Suppressor macrophage (primary cell): Measurements from ENCODE around the gene METAP2.

Experiments
- DNase-seq, 4 experiments: peaks; one replicate each; pipeline ENCODE4 v3.0.0-alpha.2; 2020 to 2022

METAP2 gene

GRCh38 chr12:95515197-95515596, 41.2 kb downstream of the METAP2 start:
- no peak for DNase-seq

- DNase-seq, result no peak
These were observed 42.8 kb downstream of the METAP2 start for GRCh38 chr12:95516757-95517156.

DNA sequence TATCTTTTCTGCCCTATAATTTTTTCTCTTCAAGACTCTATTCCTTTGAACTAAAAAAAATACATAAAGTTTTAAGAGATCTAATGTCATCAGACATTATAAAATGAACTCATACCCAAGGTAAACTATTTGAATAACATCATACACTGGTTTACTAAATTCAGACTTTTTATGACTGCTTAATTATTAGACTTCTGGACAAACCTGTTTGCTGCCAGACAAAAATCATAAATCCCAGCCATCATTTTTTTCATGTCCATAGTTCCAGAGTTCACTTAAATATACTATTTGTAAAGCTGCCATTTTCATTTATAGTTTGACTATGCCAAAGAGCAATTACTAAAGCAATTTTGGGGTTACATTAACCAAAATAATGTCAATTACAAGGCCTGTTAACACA, 43.3 kb downstream of the METAP2 start:
- no peak for DNase-seq

DNA sequence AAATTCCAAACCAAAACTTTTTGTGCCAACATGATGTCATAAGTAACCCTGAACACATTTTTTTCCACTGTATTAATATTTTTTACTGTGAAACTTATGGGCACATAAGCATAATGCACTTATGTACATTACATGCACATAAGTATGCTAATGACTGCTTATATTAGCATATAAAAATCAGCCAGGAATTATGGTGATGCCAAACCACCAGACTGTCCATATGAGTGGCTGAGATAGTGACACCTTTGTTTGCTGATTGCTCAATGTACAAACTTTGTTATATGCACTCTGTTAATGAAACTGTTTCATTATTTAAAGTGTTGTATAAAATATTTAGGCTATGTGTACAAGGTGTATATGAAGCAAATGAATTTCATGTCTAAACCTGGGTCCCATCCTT, 45.0 kb downstream of the METAP2 start:
- no peak for DNase-seq

DNA sequence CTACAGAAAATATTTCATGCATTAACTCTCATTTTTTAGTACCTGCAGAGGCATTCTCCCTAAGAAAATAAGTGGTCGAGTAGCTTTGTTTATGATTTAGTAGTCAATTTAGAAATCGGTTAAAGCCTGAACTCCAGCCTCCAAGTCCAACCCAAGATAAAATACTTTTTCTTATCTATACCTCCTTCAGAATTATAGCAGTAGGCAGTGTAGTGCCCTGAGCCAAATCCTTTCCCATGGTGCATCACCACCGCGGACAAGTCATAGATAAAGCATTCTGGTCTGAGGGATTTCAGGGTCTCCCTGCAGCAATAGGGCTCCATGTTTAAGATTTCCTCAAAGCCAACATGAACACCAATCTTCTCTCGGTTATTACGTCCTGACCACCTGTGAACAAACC, 46.9 kb downstream of the METAP2 start:
- no peak for DNase-seq

DNA sequence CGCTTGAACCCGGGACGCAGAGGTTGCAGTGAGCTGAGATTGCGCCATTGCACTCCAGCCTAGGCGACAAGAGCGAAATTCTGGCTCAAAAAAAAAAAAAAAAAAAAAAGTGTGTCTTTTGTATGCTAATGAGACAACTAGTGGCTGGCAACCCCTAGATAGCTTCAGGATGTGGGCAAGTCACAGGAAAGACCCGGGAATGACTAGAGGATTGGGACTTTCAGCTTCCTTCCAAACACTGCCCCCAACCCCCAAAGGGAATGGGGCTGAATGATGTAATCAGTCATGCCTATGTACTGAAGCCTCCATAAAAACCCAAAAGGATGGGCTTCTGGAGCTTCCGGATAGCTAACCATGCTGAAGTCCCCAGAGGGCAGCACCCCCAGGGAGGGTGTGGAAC, 48.7 kb downstream of the METAP2 start:
- DNase-seq, result no peak

DNA sequence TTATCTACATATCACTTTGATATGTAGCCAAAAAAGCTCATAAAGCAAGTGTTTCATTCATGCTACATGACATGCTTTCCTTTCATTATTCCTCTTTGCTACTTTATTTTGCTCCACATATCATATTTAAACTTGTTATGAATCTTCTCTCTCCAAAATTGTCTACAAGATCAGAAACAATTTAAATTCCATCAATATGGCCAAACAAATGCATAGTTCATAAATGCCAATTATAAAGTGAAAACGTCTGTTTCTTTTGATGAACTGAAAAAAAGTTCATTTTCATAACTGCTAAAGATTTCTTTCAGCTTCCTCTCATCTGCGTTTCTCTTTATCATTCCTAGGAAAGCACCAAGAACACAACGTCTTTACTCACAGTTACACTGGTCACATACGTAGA, 54.5 kb downstream of the METAP2 start:
- no peak for DNase-seq

- DNase-seq, result no peak
These were observed 55.8 kb downstream of the METAP2 start for GRCh38 chr12:95529693-95530225.

GRCh38 chr12:95532851-95533250, 58.9 kb downstream of the METAP2 start:
- DNase-seq, result no peak

DNA sequence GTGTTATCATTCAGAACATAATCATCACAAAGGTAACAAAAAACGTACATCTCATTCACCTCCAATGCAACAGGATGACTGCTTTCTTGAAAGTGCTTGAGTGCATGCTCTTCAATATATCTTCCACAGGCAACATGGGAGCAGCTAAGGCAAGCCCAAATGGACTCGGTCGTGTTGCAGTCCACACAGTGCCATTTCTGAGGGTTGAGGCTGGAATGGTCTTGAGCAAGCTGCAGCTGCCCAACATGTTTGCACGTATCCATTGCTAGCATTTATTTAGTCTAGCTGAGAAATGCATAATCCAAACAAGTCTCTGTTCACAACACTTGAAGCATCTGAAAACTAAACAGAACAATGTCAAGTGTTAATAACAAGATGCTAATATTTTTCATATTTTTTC, 60.0 kb downstream of the METAP2 start:
- no peak for DNase-seq

DNA sequence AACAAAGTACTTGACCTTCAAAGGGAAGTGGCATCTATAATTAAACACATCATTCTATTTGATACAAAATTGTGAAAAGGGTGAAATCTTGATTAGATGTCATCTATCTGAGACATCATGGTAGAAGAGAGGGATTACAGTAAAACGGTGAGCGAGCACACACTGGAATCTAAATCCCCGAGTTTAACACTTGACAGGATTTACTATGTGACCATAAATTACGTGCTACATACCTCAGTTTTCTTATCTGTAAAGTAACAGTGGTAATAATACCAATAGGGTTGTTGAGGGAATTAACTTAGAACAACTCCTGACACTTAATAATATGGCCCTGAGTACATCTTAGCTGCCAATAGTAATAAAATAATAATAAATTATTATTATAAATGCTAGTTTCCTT, 64.1 kb downstream of the METAP2 start:
- DNase-seq, result no peak

DNA sequence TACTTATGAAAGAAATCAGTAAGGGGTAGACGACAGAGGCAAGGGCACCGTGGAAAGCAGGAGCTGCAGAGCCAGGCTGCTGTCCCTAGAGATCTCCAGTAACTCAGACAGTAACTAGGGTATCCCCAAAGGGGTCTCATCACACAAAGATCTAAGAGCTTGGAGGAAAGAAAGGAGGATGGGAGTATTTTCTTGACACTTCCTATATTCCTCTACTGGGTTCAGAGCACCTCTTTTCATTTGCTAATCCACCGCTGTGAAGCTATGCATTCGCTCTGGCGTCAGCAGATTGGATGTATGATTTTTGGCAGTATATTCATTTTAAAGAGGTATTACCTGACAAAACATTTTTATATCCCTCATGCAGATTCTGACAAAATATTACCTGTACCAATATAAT, 64.7 kb downstream of the METAP2 start:
- DNase-seq, result no peak

DNA sequence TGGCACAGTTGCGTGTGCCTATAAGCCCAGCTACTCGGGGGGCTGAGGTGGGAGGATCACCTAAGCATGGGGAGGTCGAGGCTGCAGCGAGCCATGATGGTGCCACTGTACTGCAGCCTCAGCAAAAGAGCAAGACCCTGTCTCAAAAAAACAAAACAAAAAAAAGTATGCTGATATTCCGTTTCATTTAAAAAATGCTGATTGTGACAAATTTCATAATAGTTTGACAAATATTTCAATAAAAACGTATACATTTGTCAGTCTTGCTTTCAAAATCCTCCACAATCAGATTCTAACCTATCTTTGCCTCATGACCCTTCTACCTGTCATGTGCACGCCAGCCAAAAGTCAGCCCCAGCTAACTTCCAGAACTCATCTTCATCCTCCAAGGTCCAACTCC, 67.5 kb downstream of the METAP2 start:
- no peak for DNase-seq

DNA sequence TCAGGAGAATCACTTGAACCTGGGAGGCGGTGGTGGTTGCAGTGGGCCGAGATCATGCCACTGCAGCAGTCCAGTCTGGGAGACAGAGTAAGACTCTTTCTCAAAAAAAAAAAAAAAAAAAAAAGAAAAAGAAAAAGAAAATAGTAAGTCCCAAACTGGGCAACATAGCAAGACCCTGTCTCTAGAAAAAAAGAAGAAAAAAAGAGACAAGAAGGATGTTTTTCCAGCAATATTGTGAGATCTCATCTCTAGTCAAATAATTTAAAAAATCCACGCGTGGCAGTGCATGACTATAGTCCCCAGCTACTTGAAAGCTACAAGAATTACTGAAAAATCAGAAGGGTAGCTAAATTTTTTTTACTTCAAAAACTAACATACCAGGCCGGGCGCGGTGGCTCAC, 69.4 kb downstream of the METAP2 start:
- no peak for DNase-seq

DNA sequence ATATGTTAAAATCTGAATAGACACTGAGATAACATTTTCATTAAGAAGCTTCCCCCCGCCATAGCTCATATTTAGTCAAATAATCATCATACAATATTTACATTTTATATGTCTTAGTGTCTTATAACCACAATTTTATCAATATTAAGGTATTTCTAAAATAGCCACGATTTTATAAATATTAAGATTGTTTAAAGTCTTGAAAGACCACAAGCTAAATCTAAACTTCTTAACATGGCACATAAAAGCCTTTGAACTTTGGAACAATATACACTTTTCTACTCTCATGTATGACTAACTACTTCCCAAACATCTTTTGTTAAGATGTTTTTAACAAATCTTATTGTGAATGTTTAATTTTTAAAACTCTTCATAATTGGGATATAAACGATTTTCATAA, 70.8 kb downstream of the METAP2 start:
- DNase-seq, result no peak

DNA sequence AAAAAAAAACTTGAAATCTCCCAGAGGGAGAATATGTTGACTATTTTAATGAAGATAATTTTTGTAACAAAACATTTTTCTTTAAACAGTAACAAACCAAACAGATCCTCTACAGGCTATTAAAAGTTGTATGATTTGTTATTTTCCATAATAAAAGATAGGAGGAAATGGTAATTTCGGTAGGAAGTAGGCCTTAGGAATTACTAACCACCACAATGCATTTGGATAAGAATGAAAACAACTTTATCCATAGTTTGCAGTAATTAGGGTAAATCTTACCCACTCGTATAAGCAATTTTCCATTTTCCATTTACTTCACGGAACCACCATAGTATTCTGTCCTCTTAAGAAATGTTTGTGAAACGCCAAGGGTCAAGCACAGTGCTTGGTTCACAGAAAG, 71.4 kb downstream of the METAP2 start:
- no peak for DNase-seq

DNA sequence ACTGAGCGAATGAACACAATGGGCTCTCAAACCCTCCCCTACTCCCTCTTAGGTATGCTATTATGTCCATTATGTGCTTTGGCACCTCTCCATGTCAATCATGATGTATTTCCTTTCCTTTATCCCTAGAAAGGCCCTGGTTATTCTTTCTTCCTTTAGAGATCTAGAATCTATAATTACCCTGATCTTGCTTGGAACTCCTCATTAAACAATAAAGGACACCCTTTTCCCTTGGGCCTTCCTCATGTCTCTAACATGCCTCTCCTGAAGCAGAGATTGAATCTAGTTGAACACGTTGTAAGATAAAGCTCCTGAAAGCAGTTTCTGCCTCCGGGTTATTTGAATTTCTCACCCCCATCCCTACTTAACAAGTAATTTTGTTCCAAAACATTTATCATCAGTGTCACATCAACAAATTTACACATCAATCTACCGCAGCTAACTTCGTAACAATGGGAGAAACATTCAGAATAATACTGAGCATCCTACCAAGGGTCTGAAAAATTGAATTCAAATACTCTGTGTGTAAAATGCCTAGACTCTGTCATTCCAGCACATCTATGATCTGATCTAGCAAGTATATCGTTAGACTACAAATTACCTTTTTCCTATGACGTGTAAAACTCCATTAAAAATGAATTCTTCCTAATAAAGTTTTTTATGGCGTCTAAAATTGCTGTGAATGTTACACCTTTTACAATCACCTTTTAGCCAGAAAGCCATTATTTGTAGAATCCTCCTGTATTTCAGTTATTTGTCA, 72.0 kb downstream of the METAP2 start:
- no peak for DNase-seq

GRCh38 chr12:95546491-95546813, 72.5 kb downstream of the METAP2 start:
- no peak for DNase-seq

GRCh38 chr12:95547522-95548055, 73.6 kb downstream of the METAP2 start:
- DNase-seq, result no peak

DNA sequence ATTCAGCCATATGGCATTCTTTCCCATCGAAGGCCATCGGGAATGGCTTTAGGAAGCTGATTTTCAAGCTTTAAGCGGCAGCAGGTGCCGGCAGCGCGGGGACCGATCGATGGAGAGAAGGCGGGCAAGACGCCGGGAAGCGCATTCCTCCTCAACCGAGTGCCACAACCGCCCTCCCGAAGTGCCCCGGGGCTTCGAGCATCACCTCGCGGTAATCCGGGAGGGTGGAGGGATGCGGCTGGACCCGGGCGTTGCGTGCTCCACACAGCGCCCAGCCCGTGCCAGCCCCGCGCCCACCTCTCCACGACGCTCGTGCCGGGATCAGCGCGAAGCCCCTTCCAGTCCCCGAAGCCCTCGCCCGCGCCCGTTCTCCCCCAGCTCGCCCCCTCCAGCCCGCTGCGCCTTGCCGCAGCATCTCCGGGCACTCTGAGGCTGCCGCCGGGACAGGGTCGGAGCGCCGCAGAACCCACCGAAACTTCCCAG, 74.1 kb downstream of the METAP2 start:
- peak in 1 of 4 experiments; percentile 21 for DNase-seq

DNA sequence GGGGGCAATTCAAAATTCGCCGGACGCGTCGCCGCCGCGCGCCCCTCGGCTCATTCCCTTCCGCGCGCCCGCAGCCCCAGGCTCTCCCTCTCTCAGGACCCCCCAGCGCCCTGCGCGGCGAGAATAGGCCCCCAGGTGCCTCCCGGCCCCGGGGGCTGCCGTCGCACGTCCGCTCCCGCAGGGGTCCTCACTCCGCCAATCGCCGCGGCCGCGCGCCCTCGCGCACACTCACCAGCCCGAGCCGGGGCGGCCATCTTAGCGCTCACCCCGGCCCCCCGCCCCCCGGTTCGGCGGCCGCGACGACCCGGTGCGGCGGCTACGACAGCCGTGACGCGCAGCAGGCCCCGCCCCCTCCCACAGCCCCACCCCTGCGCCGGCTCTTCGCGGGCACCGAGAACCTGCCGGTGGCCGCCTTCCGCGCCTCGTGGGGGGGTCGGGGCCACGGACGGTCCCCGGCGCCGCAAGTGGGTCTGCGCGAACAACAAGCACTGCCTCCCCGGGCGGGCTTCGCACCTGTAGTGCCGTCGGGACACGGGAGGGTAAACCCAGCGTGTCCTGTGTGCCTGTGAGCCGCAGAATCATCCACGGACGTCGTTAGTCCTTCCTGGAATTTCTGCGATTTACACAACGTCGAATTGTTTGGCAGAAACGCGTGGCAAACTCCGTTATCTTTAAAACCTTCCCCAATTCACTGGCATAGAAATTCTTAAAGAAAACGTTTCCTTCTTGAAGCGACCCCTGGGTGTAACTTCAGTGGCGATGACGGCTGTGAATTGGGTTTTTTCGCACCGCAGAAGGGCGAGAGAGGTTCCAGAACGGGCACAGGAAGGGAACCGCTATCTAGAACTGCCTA, 74.8 kb downstream of the METAP2 start:
- peak; percentile 16 to 55 (median 32) for DNase-seq

- DNase-seq, result no peak
These were observed 75.6 kb downstream of the METAP2 start for GRCh38 chr12:95549392-95550084.

DNA sequence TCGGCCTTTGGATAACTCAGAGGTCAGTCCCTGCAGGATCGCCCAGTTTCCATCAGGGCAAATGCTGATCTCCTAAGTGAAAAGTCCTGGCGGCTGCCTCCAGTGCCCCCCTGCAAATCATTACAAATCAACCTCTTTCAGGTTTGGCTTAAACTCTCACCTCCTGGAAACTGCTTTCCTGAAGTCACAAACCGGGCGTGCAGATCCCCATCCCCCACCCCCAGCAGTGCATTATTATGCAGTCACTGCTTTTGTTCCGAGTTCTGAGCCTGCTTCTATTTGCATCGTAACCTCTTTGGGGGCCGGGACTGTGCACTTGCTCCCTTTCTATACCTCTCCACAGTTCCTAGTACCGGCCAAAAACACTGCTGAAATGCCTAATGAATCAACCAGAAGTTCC, 77.4 kb downstream of the METAP2 start, which contains the start of gene USP44:
TSS of gene USP44 (minus strand) at position 172 of the 400 bp plus-strand sequence. CDS start 17,220 bp downstream, outside the sequence.
- DNase-seq, result no peak
